DMS53 (cell line): ENCODE data around the gene NBEAL1.
A peak's percentile ranks its signal among the peaks of the same experiment; 100 is the strongest.
"Not testable (repeated sequence)": the region's sequence is repeated elsewhere in the genome, so short reads cannot be mapped to it uniquely, and the experiment has no call there.

Experiments used
- DNase-seq: peaks from one replicate; lab custom pipeline; 2025; lab: John Stamatoyannopoulos, UW

NBEAL1 gene

DNA sequence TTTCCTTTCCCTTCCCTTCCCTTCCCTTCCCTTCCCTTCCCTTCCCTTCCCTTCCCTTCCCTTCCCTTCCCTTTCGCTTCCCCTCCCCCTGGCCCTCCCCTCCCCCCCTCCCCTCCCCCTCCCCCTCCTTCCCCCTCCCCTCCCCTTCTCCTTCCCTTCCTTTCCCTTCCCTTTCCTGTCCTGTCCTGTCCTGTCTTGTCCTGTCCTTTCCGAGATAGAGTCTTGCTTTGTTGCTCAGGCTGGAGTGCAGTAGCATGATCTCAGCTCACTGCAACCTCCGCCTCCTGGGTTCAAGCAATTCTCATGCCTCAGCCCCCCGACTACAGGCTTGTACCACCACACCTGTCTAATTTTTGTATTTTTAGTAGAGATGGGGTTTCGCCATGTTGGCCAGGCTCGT is 24.5 kb downstream of the NBEAL1 start:
- not testable (repeated sequence) for DNase-seq

DNA sequence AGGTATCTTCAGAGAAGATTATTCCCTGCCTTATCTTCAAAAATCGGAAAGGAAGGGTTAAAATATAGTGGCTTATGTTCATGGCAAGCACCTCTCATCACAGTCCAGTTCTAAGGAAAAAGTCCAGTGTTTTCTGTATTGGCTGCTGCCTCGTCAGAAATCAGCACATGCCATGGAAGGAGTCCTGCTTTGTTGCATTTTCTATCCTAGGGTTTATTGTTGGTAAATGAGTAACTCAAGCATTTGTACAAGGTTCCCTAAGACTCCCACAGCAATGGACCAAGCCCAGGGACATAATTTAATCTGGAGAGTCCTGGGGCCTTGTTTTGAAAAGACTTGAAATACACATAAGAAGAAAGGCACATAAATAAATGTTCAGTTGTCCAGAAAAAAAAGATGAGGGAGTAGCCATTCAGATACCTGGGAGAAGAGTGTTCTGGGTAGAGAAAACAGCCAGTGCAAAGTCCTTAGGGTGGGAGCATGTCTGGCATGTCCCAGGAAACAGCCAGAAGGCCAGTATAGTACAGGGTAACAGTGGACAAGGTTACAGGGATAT is 26.4 kb downstream of the NBEAL1 start:
- no peak for DNase-seq

DNA sequence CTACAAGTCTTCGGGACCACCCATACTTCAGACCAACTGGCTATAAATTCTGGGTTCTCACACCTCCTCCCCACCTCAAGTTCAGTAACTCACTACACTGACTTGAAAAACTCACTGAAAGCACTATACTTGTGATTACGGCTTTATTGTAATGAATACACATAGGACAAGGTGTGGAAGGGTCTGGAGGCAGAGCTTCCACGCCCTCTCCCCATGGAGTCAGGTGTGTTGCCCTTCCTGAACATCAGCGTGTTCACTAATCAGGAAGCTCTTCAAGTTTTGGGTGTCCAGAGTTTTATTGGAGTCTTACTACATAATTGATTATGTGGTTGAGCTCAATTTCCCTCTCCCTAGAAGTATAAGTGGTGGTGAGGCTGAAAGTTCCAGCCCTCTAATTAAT is 27.5 kb downstream of the NBEAL1 start:
- DNase-seq: no peak

DNA sequence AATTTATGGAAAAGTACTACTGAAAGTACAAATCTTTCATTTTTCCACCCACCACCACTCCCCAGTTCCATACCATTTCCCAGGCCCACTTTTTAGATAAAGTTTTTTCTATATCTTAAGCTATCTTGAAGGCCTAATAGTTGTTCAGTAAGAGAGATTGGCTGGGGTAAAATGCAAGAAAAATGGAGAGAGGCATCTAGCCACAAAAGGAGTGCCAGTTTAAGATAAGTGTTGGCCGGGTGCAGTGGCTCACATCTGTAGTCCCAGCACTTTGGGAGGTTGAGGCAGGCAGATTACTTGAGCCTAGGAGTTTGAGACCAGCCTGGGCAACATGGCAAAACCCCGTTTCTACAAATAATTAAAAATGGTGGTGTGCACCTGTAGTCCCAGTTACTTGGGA is 28.6 kb downstream of the NBEAL1 start:
- no peak for DNase-seq

DNA sequence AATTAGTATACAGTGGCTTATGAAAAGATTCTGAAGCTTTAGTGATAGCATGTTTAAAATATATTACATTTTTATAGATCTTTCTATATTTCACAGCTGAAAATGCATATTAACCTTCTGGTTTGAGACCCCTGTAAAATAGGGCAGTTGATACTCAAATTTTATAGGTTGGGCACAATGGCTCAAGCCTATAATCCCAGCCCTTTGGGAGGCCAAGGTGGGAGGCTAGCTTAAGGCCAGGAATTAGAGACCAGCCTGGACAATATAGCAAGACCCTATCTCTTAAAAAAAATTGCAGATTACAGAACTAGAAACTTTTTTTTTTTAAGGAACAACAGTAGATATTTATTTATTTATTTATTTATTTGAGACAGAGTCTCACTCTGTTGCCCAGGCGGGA is 31.2 kb downstream of the NBEAL1 start:
- DNase-seq: no peak

DNA sequence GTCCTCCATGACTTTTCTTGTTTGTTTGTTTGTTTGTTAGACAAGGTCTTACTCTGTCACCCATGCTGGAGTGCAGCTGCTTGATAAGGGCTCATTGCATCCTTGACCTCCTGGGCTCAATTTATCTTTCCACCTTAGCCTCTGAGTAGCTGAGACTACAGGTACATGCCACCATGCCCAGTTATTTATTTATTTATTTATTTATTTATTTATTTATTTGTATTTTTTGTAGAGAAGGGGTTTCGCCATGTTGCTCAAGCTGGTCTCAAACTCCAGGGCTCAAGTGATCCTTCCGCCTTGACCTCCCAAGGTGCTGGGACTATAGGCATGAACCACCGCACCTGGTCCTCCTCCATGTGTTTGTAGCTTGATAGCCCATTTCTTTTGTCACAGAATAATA is 37.9 kb downstream of the NBEAL1 start:
- no peak for DNase-seq

DNA sequence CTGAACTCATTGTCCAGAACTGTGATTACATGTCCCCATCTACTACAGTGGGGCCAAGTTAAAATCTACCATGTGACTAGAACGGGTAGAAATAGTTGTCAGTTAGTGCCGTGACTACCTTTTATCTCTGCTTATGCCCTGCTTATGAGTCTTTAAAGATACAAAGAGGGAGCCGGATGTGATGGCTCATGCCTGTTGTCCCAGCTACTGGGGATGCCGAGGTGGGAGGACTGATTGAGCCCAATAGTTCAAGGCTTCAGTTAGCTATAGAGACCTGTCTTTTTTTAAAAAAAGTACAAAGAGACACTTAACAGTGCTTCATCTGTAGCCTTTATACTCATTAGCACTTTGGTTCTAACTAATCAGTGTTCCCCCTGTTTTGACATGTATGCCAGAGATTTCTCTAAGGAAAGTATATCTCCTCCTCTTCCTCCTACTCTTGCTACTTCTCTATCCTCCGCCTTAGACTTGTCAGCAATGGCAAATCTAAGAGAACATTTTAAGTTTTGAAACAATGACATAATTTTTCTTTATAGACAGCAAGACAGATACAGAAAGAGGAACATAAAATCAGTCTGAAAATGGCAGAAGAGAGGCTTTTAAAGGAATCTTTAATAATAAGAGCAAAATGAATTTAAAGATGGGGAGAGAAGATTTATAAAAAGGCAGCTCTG is 45.0 kb downstream of the NBEAL1 start:
- no peak for DNase-seq

DNA sequence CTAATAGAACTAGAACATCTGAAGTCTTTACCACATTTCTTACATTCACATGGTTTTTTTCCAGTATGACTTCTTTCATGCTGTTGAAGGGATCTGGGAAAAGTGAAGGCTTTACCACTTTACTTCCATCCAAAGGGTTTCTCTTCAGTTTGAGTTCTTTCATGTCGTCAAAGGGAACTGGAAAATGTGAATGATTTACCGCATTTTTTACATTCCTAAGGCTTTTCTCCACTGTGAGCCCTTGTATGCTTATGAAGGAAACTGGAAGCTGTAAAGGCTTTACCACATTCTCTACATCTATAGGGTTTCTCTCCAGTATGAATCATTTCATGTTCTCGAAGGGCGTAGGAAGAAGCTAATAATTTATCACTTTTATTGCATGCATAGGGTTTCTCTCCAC is 46.7 kb downstream of the NBEAL1 start:
- DNase-seq: no peak

DNA sequence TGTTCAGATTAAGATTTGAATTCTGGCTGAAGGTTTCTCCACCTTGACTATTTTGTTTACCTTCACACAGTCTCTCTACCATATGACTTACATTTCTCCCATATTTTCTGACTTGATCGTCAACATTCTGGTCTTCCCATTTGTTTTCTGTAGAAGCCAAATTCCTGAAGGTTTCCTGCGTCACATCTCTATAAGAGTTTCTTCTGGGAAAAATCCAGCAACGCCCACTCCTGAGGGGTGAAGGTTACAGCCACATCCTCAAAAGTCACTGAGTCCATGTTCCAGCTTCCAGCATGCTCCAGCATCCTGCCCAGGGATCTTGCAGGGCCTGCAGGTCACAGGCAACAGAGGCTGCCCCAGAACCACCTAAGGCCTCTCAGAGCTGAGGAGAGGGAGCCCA is 47.5 kb downstream of the NBEAL1 start:
- DNase-seq: no peak

DNA sequence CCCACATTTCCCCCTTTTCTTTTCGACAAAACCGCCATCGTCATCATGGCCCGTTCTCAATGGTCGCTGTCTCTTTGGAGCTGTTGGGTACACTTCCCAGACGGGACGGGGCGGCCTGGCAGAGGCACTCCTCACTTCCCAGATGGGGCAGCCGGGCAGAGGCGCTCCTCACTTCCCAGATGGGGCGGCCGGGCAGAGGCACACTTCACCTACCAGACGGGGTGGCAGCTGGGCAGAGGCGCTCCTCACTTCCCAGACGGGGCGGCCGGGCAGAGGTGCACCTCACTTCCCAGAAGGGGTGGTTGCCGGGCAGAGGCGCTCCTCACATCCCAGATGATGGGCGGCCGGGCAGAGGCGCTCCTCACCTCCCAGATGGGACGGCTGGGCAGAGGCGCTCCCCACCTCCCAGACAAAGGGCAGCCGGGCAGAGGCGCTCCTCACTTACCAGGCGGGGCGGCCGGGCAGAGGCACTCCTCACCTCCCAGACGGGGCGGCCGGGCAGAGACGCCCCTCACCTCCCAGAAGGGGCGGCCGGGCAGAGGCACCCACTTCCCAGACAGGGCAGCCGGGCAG is 51.9 kb downstream of the NBEAL1 start:
- not testable (repeated sequence) for DNase-seq

DNA sequence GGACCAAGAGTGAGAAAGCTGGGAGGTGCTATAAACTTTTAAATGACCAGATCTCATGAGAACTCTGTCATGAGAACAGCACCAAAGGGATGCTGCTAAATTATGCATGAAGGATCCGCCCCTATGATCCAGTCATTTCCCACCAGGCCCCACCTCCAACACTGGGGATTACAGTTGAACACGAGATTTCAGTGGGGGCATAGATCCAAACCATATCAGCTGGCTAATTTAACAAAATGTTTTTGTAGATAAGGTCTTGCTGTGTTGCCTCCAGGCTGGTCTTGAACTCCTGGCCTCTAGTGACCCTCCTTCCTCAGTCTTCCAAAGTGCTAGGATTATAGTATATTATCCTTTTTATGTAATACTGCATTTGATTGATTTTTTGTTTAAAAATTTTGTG is 56.0 kb downstream of the NBEAL1 start:
- no peak for DNase-seq

DNA sequence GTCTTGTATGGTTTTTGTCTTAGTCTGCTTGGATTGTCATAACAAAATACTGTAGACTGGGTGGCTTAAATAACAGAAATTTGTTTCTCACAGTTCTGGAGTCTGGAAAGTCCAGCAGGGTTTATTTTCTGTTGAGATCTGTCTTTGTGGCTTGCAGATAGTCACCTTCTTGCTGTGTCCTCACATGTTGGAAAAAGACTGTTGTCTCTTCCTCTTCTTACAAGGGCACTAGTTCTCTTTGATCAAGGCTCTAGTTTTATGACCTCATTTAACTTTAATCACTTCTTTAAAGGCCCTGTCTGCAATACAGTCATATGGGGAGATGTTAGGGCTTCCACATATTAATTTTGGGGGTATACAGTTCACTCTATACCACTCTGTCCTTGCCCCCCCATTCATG is 56.5 kb downstream of the NBEAL1 start:
- DNase-seq: no peak

DNA sequence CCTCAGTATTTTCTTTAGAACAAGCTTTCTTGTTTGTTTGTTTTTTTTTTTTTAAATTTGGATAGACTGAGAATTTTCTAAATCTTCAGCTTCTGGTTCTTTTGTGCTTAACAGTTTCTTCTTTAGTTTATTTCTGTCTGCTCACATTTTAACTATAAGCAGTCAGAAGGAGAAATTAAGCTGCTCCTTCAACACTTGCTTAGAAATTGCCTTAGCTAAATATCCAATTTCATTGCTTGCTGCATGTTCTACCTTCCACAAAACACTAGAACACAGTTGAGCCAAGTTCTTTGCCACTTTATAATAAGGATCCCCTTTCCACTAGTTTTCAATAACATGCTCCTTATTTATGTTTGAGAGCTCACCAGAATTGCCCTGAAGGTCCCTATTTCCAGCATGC is 57.7 kb downstream of the NBEAL1 start:
- no peak for DNase-seq

DNA sequence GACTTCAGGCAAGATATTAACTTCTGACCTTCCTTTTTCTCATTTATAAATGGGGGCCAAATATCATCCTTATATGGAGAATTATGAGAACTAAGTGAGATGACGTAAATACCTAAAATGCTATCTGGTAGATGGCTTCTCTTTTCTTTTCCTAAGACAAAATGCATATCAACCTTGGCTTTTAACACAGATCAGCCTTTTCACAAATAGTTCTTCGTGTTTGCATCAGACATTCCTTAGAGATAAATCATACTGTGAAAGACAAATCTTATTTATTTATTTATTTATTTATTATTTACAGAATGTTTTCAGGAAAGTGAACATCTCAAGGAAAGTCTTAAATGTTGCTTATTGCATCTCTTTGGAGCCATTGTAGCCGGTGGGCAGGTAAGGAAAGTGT is 62.8 kb downstream of the NBEAL1 start:
- DNase-seq: no peak

DNA sequence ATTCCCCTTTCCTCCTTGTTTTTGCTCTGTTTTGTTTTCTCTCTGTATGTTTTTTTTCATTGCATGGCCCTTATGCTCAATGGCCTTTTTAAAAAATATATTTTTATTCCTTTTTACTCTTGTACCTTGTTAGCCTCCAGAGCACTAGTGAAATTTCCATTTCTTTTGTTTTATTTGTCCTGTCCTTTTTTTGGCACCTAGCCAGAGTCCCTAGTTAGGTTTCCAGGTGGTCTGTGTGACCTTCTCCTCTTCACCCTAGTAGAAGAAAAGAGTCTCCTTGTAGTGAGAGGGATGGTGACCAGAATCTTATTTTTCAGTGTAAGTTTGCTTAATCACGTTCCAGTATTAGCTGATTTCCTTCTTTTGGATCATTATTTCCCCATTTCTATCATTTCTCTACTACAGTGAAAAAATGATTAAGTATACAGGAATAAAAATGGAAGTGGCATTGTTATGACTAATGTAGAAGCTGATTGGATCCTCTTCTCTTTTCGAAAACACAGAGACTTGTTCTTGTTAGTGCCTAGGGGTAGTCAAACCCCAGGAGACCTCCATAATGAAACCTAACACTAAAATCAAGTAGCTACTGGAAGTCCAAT is 65.9 kb downstream of the NBEAL1 start:
- no peak for DNase-seq

DNA sequence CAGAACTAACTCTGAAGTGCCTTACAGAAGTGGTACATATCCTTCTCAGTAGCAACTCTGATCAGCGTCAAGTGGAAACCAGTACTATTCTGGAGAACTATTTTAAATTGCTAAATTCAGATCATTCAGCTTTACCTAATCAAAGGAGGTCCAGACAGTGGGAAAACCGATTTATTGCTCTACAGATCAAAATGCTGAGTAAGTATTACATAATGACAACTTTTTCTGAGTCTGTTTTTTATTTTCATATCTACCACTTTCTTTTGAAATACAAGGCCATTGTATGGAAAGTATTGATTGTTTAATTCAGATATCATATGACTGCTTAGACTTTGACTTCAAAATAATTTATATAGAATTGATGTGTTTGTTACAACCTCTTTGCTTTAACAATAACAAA is 68.7 kb downstream of the NBEAL1 start:
- DNase-seq: no peak

DNA sequence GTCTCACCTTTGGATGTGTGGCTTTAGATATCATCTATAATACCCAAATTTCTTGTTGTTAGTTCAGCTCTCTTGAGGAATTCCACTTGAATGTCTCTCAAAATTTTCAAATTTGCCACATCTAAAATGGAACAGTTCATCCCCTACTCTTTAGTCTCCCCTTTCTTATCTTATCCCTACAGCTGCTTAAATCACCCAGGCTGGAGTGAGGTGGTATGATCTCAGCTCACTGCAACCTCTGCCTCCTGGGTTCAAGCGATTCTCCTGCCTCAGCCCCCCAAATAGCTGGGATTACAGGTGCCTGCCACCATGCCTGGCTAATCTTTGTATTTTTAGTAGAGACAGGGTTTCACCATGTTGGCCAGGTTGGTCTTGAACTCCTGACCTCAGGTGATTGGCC is 71.7 kb downstream of the NBEAL1 start:
- not testable (repeated sequence) for DNase-seq

DNA sequence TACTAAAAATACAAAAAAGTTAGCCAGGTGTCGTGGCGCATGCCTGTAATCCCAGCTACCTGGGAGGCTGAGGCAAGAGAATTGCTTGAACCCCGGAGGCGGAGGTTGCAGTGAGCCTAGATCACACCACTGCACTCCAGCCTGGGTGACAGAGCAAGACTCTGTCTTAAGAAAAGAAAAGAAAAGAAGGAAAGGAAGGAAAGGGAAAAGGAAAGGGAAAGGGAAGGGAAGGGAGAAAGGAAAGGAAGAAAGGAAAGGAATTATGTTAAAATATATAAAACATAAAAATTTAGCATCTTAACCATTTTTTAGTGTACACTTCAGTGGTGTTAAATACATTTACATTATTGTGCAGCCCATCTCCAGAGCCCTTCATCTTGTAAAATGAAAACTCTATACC is 76.0 kb downstream of the NBEAL1 start:
- DNase-seq: not testable (repeated sequence)

DNA sequence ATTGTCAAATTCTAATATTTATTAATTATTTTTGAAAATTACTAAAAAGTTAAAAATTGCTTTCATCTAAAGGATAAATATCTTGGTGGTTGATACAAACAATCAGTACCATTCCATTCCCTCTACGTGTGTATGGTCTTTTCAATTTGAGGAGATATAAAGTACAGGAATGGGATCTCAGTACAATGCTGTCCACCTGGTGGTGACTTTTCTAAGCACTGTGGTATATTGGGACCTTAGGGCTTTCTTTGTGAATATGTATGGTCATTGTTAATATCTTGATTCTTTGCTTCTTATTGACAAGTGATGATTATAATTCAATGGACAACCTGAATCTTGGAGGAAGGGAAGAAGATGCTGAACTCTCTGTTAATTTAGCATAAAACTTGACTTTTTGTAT is 83.1 kb downstream of the NBEAL1 start:
- peak; percentile 54 for DNase-seq

DNA sequence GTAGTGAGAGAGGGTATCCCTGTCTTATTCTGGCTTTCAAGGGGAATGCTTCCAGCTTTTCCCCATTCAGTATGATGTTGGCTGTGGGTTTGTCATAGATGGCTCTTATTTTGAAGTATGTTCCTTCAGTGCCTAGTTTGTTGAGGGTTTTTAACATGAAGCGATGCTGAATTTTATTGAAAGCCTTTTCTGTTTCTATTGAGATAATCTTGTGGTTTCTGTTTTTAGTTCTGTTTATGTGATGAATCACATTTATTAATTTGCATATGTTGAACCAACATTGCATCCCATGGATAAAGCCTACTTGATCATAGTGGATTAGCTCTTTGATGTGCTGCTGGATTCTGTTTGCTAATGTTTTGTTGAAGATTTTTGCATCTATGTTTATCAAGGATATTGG is 87.7 kb downstream of the NBEAL1 start:
- DNase-seq: not testable (repeated sequence)

DNA sequence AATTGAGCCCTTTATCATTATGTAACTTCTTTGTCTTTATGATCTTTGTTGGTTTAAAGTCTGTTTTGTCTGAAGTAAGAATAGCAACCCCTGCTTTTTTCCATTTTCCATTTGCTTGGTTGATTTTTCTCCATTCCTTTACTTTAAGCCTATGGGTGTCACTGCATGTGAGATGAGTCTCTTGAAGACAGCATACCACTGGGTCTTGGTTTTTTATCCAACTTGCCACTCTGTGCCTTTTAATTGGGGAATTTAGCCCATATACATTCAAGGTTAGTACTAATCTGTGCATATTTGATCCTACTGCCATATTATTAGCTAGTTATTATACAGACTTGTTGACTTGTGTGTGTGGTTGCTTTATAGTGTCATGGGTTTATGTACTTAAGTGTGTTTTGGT is 89.6 kb downstream of the NBEAL1 start:
- no peak for DNase-seq

DNA sequence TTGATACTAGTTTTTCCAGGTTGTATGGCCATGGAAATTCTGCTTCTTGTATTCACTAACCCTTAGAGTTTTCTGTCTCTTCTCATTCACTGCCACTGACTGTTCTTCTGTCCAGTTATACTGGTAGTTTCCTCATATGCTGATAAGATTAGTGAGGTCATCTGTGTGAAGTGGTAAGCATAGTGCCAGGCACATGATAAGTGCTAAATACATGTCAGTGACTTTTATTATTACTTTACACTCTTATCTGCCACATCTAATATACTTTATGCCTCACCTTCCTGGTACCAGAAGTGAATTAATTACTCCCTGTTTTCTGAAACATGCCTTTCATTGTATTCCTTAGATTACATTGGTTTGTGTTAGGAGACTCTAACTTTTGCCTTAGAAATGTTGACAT is 91.3 kb downstream of the NBEAL1 start:
- DNase-seq: no peak

DNA sequence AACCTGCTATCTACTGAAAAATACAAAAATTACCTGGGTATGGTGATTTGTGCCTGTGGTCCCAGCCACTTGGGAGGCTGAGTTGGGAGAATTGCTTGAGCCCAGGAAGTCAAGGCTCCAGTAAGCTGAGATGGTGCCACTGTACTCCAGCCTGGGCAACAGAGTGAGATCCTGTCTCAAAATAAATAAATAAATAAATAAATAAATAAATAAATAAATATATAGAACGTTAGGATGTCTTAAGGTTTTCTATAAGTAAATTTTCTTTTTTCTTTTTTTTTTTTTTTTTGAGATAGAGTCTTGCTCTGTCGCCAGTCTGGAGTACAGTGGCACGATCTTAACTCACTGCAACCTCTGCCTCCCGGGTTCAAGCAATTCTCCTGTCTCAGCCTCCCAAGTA is 95.8 kb downstream of the NBEAL1 start:
- not testable (repeated sequence) for DNase-seq

DNA sequence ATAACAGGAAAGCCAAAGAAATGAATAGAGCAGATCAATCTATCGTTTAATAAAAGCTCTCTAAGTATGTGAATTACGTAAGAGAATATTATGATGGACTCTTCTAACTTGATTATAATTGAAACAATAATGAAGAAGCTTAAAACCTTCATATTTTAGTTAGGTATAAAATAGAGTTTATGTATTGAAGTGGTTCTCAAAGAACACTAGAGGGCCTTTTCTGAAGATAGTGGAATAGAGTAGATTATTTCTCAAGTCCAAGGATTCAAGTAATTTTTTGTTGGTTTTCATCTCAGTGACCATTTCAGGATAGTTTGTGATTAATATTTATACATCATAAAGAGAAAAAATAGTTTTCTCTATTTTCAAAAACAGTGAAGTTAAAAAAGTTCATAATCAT is 97.7 kb downstream of the NBEAL1 start:
- DNase-seq: no peak
